ENCODE measurements around the gene CLHC1.

DNA sequence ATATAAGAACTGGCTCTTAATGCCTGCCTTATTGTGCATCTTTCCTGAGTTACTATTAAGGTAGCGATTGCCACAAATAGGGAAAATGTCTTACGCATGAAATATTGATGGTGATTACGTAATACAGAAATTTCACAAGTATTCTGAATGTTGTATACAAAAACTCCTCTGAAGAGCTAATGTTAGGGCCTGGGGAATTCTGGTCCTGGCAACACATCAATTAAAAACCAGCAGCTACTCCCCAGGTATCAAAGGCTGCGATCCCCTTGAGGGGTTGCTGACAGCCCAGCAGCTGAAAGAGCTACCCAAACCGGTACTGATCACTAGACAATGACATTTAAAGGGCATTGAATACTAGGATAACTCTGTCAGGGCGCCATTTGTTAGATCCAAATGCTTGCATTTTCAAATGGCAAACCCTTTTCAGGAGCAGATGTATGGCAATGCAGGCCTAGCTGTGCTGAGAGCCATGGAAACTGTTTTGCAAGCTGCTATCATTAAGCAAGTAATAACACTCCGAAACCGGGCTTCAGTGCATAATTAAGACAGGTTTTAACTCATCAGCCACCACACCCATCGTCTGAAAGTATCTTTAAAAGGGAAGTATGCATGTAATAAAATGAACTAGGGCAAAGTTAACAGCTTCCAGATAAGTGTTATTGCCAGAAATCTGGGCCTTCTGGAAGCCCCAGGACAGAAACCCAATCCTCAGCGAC lies 78.4 kb downstream of the CLHC1 start:
- TF ChIP-seq, protein P1, sequence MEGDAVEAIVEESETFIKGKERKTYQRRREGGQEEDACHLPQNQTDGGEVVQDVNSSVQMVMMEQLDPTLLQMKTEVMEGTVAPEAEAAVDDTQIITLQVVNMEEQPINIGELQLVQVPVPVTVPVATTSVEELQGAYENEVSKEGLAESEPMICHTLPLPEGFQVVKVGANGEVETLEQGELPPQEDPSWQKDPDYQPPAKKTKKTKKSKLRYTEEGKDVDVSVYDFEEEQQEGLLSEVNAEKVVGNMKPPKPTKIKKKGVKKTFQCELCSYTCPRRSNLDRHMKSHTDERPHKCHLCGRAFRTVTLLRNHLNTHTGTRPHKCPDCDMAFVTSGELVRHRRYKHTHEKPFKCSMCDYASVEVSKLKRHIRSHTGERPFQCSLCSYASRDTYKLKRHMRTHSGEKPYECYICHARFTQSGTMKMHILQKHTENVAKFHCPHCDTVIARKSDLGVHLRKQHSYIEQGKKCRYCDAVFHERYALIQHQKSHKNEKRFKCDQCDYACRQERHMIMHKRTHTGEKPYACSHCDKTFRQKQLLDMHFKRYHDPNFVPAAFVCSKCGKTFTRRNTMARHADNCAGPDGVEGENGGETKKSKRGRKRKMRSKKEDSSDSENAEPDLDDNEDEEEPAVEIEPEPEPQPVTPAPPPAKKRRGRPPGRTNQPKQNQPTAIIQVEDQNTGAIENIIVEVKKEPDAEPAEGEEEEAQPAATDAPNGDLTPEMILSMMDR (IDR thresholded peaks at IDR 0.05; ENCODE audit: low read length): no peak
- TF ChIP-seq EZH2 (IDR thresholded peaks at IDR 0.05; ENCODE audit: borderline replicate concordance, low read length): no peak

Measured in OCI-LY1 (cell line).